ENCODE results near the gene PCED1B.

DNA sequence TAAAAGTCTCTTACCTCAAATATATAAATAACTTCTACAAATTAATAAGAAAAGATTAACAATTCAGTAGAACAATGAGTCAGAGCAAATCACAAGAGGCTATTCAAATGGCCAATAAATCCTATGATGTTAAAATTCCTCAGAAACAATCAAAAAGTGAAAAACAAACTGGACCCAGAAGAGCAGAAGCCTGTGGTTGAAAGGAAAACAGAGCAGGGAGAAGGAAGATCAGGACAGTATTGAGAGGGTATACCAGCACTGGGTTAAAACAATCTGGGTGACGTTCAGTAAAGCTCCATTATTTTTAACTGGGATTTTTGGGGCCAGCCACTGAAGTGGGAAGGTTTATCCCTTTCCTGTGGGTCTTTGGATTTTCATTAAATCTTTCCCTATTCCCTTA, 39.7 kb upstream of the PCED1B start:
- TF ChIP-seq POLR2AphosphoS5 (IDR thresholded peaks at IDR 0.05) (no peak), POLR2A (IDR thresholded peaks at IDR 0.05) (no peak)
